Stimulated activated CD4-positive, alpha-beta T cell treated with anti-CD3 and anti-CD28 coated beads, Interleukin-15, amount 100 ng/mL, for 1 hour (primary cell): ENCODE measurements around the gene RNF41.
A peak's percentile ranks its signal among the peaks of the same experiment; 100 is the strongest.
"Not testable (repeated sequence)": the region's sequence is repeated elsewhere in the genome, so short reads cannot be mapped to it uniquely, and the experiment has no call there.

Experiments
- DNase-seq, 2 donors: peaks; one replicate each; pipeline ENCODE4 v3.0.0-alpha.2; 2020; ENCODE audit warnings: low read depth in 1 of 2, low spot score in 1 of 2

Gene RNF41

DNA sequence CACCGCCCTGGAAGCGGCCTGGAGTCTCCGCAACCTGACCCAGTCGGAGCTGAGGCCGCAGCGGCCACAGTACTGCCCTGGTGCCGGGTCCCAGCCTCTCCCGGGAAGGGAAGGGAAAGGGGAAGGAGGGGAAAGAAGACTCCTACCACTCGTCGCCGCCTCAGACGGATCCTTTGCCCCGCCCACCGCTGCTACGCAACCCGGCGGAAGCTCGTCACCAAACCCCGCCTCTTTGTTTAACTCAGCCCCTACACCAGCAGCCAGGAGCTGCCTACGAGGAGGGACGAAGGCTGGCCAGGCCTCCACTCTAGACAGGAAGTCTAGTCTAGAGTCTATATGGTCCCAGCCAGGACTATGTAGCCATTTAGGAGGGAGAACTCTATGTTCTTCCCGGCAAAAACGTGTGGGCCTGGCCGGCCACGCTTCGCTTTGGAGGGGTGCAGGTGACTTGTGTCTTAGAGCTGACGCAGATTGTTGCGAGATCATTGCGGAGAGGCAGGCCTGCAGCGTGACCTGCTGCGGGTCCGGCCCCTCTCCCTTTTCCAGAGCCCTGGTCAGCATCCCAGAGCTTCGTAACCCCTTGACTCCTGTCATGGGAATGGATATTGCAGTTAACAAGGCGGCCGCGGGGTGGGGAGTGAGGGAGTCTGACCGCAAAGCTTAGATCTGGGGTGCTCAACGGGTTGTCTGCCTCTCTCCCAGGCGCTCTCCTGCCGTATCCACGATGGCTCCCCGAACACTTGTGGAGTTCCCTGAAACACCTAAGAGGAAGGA is at the start of gene RNF41:
TSS of gene RNF41 (minus strand) at position 166 of the 774 bp plus-strand sequence. CDS start 7,875 bp downstream, outside the sequence.
- DNase-seq, result peak; percentile 84 to 85

- no peak for DNase-seq
Measured at GRCh38 chr12:56271031-56271430, 49.3 kb upstream of the RNF41 start.

DNA sequence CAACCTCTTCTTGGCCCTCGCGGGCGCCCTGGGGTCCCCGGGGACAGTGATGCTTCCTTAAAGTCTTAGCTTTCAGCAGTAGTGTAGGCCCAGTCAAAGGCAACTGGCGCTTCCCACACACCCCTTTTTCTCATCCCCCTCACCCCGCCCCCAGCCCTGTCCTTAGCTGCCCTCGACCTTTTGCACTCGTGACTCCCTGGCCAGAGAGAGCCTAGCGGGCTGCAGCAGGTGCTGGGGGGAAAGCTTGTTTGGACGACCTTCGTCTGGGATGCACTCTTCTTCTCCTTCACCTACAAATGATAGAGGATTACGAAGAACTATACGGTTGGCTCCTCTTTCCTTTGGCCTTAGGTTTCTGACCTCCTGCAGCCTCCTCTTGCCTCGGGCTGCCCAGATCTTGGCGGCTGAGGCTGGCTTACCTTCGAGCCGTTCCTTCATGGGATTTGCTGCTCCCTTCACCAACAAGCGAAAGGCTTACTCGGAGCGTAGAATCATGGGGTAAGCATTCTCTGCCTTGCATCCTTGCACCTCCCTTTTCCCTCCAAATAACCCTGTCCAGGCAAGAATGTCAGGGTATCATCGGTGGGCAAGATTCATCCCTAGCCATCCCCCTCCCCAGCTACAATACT is 45.8 kb upstream of the RNF41 start:
- DNase-seq, result no peak

DNA sequence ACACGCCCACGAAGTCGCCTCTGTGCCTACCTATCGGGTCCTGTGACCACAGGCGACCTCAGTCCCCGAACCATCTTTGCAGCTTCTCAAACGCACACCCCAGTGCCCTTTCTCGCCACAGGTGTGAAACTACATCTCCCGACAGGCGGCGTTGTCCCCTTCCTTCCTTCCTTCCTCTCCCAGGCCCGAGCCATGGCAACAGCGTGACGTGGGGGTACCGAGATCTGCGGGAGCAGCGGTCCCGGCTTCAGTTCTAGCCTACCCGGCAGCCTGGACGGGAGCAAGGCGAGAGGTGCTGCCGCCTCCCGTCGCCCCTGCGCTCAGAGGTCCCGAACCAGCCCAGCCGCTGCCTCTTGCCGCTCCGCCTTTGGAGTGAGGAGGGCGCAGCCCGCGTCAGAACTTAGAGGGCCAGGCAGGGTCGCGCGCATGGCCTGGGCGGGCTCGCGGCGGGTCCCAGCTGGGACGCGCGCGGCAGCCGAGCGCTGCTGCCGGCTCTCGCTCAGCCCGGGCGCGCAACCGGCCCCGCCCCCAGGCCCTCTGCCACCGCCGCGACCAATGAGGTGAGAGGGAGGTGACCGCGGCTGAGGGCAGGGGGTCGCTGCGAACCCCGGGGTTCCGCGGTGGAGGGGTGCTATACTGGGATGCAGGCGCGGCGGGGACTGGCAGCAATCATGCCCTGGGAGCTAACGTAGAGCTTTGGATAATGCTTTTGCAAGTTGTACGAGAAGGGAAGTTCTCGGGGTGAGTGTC is 45.1 kb upstream of the RNF41 start, which contains the start of gene COQ10A:
TSS of gene COQ10A (plus strand) at position 250 of the 750 bp plus-strand sequence. CDS start at position 427, 177 bp downstream.
- DNase-seq, result peak; percentile 71 to 76

DNA sequence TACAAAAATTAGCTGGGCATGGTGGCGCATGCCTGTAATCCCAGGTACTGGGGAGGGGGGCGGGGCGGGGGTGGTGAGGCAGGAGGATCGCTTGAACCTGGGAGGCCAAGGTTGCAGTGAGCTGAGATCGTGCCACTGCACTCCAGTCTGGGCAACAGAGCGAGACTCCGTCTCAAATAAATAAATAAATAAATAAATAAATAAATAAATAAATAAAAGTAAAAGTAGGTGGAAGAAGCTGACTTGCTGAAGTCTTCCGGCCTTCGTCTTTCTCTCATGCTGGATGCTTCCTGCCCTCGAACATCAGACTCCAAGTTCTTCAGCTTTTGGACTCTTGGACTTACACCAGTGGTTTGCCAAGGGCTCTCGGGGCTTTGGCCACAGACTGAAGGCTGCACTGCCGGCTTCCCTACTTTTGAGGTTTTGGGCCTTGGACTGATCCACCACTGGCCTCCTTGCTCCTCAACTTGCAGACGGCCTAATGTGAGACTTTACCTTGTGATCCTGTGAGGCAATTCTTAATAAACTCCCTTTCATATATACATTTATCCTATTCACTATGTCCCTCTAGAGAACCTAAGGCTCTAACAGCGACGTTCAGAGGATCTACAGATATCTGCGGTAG is 44.5 kb upstream of the RNF41 start:
- not testable (repeated sequence) for DNase-seq

DNA sequence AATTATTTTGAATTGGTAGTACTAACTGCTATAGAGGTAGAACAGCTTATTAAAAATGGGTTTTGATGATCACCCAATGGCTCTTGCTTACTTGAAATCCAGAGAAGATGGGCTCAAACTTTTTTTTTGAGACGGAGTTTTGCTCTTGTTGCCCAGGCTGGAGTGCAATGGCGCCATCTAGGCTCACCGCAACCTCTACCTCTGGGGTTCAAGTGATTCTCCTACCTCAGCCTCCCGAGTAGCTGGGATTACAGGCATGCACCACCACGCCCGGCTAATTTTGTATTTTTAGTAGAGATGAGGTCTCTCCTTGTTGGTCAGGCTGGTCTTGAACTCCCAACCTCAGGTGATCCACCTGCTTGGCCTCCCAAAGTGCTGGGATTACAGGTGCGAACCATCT is 41.2 kb upstream of the RNF41 start:
- not testable (repeated sequence) for DNase-seq

GRCh38 chr12:56261503-56262232 is 39.9 kb upstream of the RNF41 start:
- no peak for DNase-seq

- no peak for DNase-seq
Measured at GRCh38 chr12:56260921-56261320, 39.2 kb upstream of the RNF41 start.

GRCh38 chr12:56260380-56260779 is 38.7 kb upstream of the RNF41 start:
- DNase-seq, result no peak

GRCh38 chr12:56258820-56259183 is 37.1 kb upstream of the RNF41 start:
- DNase-seq, result no peak

DNA sequence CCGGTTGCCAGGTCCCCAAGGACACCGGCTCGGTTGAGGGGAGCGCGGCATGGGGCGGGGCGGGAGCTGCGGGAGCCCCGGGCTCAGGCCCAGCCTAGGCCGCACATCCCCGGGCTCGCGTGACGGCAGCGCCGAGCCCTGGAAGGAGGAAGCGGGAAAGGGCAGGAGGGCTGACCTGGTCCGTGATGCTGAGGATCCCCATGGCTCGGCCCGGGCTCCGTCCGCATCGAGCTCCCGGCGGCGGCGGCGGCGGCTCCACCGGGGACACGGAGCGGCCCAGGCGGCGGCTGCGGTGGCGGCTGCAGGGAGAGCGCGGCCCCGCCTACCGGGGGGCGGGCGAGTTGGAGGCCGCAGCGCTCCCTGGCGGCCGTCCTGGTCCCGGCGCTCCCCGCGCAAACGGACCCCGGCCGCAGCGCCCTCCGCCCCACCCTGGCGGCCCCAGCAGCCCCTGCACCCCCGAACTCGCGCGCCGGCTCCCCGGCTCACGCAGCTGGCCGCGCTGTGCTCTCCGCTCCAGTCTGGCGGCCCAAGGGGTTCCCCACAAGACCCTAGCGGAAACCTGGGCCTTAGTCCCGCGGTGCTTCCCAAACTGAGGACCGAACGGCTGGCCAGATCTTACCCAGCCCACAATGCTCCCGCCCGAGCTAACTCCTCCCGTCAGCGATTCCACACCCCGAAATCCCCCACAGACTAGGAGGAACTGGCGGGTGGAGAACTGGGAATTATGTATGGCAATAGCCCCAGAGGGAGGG is 36.5 kb upstream of the RNF41 start, which contains the start of gene ANKRD52:
TSS of gene ANKRD52 (minus strand) at position 317 of the 752 bp plus-strand sequence. CDS start at position 202, 115 bp downstream.
- peak; percentile 64 to 78 for DNase-seq

GRCh38 chr12:56257491-56258067 is 35.9 kb upstream of the RNF41 start:
- DNase-seq, result no peak

- no peak for DNase-seq
Measured at GRCh38 chr12:56257071-56257470, 35.3 kb upstream of the RNF41 start.

DNA sequence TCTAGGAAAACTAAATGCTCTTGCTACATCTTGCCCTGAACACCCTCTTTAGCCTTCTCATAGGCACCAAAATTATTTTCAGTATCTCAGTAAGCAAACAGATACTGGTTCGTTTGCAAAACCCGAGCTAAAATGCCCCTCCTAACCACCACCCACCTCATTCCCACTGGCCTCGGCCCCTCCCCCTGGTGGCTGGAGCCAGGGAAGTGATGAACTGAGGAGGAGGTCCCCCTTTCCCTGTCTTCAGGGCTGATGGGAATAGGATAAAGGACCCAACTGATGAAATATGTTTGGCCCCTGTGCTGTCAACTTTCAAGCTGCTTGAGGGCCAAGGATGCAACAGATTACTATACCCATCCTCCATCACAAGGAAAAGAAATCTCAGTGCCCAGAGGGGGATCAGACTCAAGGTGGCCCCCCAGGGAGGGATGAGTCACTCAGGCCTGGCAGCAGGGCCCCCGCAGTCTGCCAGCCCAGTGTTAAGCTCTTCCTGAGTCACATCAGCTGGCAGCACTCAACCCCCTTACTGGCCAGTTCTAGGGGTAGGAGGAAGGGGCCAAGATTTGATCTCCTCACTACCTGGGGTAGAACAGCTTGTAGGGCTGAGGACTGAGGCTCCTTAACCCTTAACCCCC is 34.7 kb upstream of the RNF41 start:
- DNase-seq, result no peak

GRCh38 chr12:56255671-56256070 is 33.9 kb upstream of the RNF41 start:
- no peak for DNase-seq

DNA sequence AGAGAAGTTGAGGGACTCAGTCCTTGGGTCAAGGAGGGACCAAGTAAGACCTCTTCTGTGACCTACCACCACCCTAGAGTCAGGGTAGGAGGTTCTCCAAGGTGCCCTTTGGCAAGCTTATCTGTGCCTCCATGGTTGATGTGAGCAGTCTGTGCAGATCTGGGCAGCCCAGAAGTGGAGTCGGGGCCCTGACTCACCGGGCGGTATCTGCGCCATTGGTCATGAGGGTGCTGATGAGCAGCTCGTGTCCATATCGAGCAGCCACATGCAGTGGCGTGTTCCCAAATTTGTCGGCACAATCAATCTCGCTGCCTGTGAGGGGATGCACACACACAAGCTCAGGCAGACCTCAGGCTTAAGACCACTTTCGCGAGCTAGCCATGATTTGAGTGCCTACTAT is 31.4 kb upstream of the RNF41 start:
- no peak for DNase-seq

GRCh38 chr12:56252649-56253048 is 30.9 kb upstream of the RNF41 start:
- no peak for DNase-seq

GRCh38 chr12:56248711-56249110 is 27.0 kb upstream of the RNF41 start:
- no peak for DNase-seq

GRCh38 chr12:56247923-56248322 is 26.2 kb upstream of the RNF41 start:
- no peak for DNase-seq
